HepG2 (cell line): ENCODE results near the gene ZFPM1. TPM values are rescaled to one million over a fixed set of nuclear protein-coding genes. Genes with fewer than 3 reads are reported as not detected.
A peak's percentile ranks its signal among the peaks of the same experiment; 100 is the strongest.

Experiments
- ATAC-seq: fragments of 200-7000 bp; cut with Tn5 transposase; 3 replicates; pipeline ENCODE4 v1.9.1; 2020; ENCODE audit warnings: mild to moderate bottlenecking, moderate library complexity
- BruUV-seq: library from RNA; stranded (reverse); fragments of 400-500 nt; replicated peaks from 2 replicates; lab custom pipeline; 2021; lab: Mats Ljungman, UMichigan
- CTCF ChIA-PET: fragments of 300-600 bp; formaldehyde crosslinking; extraction: SDS; loops from one replicate; lab custom pipeline; 2021; ENCODE audit warnings: low total read pairs, inconsistent platforms, low intra/inter-chr PET ratio; lab: Yijun Ruan, JAX
- POLR2A ChIA-PET: fragments of 350-600 bp; sonication (Branson Sonifier 250); formaldehyde crosslinking; loops from one replicate; lab custom pipeline; 2020; ENCODE audit warnings: antibody characterized with exemption, inconsistent platforms; lab: Yijun Ruan, JAX
- DNase-seq: peaks from one replicate; pipeline ENCODE4 v3.0.0-alpha.2; 2015; ENCODE audit warnings: low spot score
- FAIRE-seq: peaks from 3 replicates; lab custom pipeline; 2011; peaks lifted over from hg19 to GRCh38; lab: Jason Lieb, UNC
- H2AFZ ChIP-seq: one replicate; pipeline ENCODE4 v1.6.1; 2011; ENCODE audit warnings: low read length, inconsistent platforms
- H3K27ac ChIP-seq: fragments of 300-600 bp; 3 replicates; pipeline ENCODE4 v1.8.0; 2011; ENCODE audit warnings: mixed run types, mild to moderate bottlenecking, mixed read lengths, low read length, inconsistent platforms; ENCODE audit not compliant: insufficient read depth; ENCODE audit errors: extremely low read length
- H3K27me3 ChIP-seq, 2 experiments: fragments of 200-600 bp in 1 of 2; 2 replicates in 1 of 2; 3 replicates in 1 of 2; pipeline versions ENCODE4 v1.6.0 to v1.8.0; 2011; ENCODE audit warnings: low read length in 2 of 2, mild to moderate bottlenecking in 2 of 2, moderate library complexity in 2 of 2, inconsistent platforms in 1 of 2; ENCODE audit not compliant: insufficient read depth in 2 of 2, control insufficient read depth in 1 of 2
- H3K36me3 ChIP-seq, 2 experiments: fragments of 200-600 bp in 1 of 2; replicated peaks in 1 of 2; 2 replicates in 1 of 2; 3 replicates in 1 of 2; pipeline versions ENCODE4 v1.5.1 to v1.8.0; 2011; ENCODE audit warnings: low read length in 2 of 2, inconsistent platforms in 1 of 2; ENCODE audit not compliant: insufficient read depth in 2 of 2, control insufficient read depth in 1 of 2
- H3K4me1 ChIP-seq: 2 replicates; pipeline ENCODE4 v1.5.1; 2012; ENCODE audit warnings: low read length, inconsistent platforms; ENCODE audit not compliant: insufficient read depth
- H3K4me2 ChIP-seq: 2 replicates; pipeline ENCODE4 v1.6.0; 2011; ENCODE audit warnings: low read depth, low read length, inconsistent platforms
- H3K4me3 ChIP-seq, 3 experiments: fragments of 200-600 bp in 1 of 3; sonication (generic), shearing (Covaris generic) in 1 of 3; replicated peaks in 1 of 3; 2 replicates each; pipeline ENCODE4 v1.5.1; 2011 to 2016; ENCODE audit warnings: low read length in 3 of 3, inconsistent platforms in 2 of 3, low read depth in 2 of 3, mild to moderate bottlenecking in 2 of 3, control low read depth in 1 of 3, mixed read lengths in 1 of 3; ENCODE audit not compliant: insufficient read depth in 1 of 3
- H3K79me2 ChIP-seq: one replicate; pipeline ENCODE4 v1.6.1; 2011; ENCODE audit warnings: low read length, inconsistent platforms; ENCODE audit not compliant: insufficient read depth
- H3K9ac ChIP-seq: 2 replicates; pipeline ENCODE4 v1.6.0; 2011; ENCODE audit warnings: mild to moderate bottlenecking, low read depth, low read length, inconsistent platforms; ENCODE audit not compliant: insufficient read depth
- H3K9me3 ChIP-seq: 2 replicates; pipeline ENCODE4 v1.5.1; 2012; ENCODE audit warnings: mild to moderate bottlenecking, low read length
- H4K20me1 ChIP-seq: 2 replicates; pipeline ENCODE4 v1.6.0; 2011; ENCODE audit warnings: inconsistent platforms, mild to moderate bottlenecking, low read length, moderate library complexity; ENCODE audit not compliant: insufficient read depth
- ATF4 ChIP-seq, 2 experiments: fragments of 450-650 bp in 1 of 2; sonication (generic) in 1 of 2; formaldehyde crosslinking; IDR thresholded peaks; 2 replicates each; pipeline versions ENCODE4 v1.5.0 to v1.8.0; 2020 to 2022; ENCODE audit warnings: mild to moderate bottlenecking in 1 of 2, missing genetic modification reagents in 1 of 2
- DPF2 ChIP-seq: sonication (generic); formaldehyde crosslinking; IDR thresholded peaks from 2 replicates; pipeline ENCODE4 v1.4.0; 2020; ENCODE audit warnings: mild to moderate bottlenecking, low read depth, missing genetic modification reagents, borderline replicate concordance
- EZH2 ChIP-seq: conservative IDR thresholded peaks from 2 replicates; pipeline ENCODE4 v1.6.1; 2012; ENCODE audit warnings: mild to moderate bottlenecking, low read depth, low read length, moderate library complexity
- HIVEP1 ChIP-seq: sonication (generic); formaldehyde crosslinking; IDR thresholded peaks from 2 replicates; pipeline ENCODE4 v1.4.0; 2020; ENCODE audit warnings: mild to moderate bottlenecking, missing genetic modification reagents
- ISL2 ChIP-seq: sonication (generic); formaldehyde crosslinking; IDR thresholded peaks from 2 replicates; pipeline ENCODE4 v1.5.0; 2020; ENCODE audit warnings: missing genetic modification reagents
- KAT7 ChIP-seq: IDR thresholded peaks from 2 replicates; pipeline ENCODE4 v1.6.1; 2018; ENCODE audit warnings: borderline replicate concordance, missing compliant biosample characterization
- MBD4 ChIP-seq: IDR thresholded peaks from 2 replicates; pipeline ENCODE4 v1.6.1; 2012; ENCODE audit warnings: low read length, inconsistent platforms, borderline replicate concordance
- MED8 ChIP-seq: sonication (generic); formaldehyde crosslinking; IDR thresholded peaks from 2 replicates; pipeline ENCODE4 v1.8.1; 2023; ENCODE audit warnings: mild to moderate bottlenecking, missing genetic modification reagents; ENCODE audit not compliant: insufficient replicate concordance
- NONO ChIP-seq, 2 experiments: fragments of 450-650 bp in 1 of 2; sonication (generic) in 1 of 2; formaldehyde crosslinking in 1 of 2; IDR thresholded peaks in 1 of 2; conservative IDR thresholded peaks in 1 of 2; 2 replicates each; pipeline versions ENCODE4 v1.6.1 to v1.8.0; 2017 to 2022; ENCODE audit warnings: mild to moderate bottlenecking in 1 of 2, missing genetic modification reagents in 1 of 2, moderate library complexity in 1 of 2
- RXRA ChIP-seq: sonication (generic); formaldehyde crosslinking; IDR thresholded peaks from 2 replicates; pipeline ENCODE4 v1.5.1; 2020; ENCODE audit warnings: missing genetic modification reagents
- SMYD3 ChIP-seq: sonication (generic); formaldehyde crosslinking; IDR thresholded peaks from 2 replicates; pipeline ENCODE4 v1.8.1; 2023; ENCODE audit warnings: mild to moderate bottlenecking, missing genetic modification reagents
- SNRNP70 ChIP-seq: fragments of 200-400 bp; formaldehyde crosslinking; IDR thresholded peaks from 2 replicates; pipeline ENCODE4 v1.6.1; 2017; ENCODE audit warnings: mild to moderate bottlenecking, low read depth, low read length, moderate library complexity
- SRSF1 ChIP-seq: fragments of 200-400 bp; formaldehyde crosslinking; optimal IDR thresholded peaks from 2 replicates; pipeline ENCODE3; 2017; ENCODE audit warnings: mild to moderate bottlenecking, low read depth, low read length, moderate library complexity
- THRA ChIP-seq: sonication (generic); formaldehyde crosslinking; IDR thresholded peaks from 2 replicates; pipeline ENCODE4 v1.4.0; 2020; ENCODE audit warnings: missing genetic modification reagents, borderline replicate concordance
- ZNF292 ChIP-seq: sonication (generic); formaldehyde crosslinking; IDR thresholded peaks from 2 replicates; pipeline ENCODE4 v1.8.1; 2022; ENCODE audit warnings: mild to moderate bottlenecking, low read depth, missing genetic modification reagents, borderline replicate concordance
- ZNF546 ChIP-seq: sonication (generic); formaldehyde crosslinking; conservative IDR thresholded peaks from 2 replicates; pipeline ENCODE4 v1.8.1; 2023; ENCODE audit warnings: mild to moderate bottlenecking, missing genetic modification reagents
- ZNF7 ChIP-seq: IDR thresholded peaks from 2 replicates; pipeline ENCODE4 v1.6.1; 2016; ENCODE audit warnings: missing biosample characterization, missing genetic modification reagents
- WGBS: methylation state at CpG from one replicate; pipeline ENCODE4 v1.1.6; 2017; ENCODE audit warnings: low lambda C conversion rate; 5-methylcytosine and 5-hydroxymethylcytosine counted together
- in situ Hi-C: cut with HindIII; loops from 2 replicates; pipeline ENCODE4 v1.10.0; 2017; ENCODE audit warnings: low pct_unique_long_range_greater_than_20kb; ENCODE audit not compliant: extremely low pct_ligation_motif_present
- intact Hi-C: fragments of 100-400 bp; cut with micrococcal nuclease; formaldehyde crosslinking; loops from one replicate; pipeline ENCODE4 v1.10.0; 2022; ENCODE audit not compliant: unreplicated experiment
- polyA plus RNA-seq, 8 experiments: library from polyadenylated mRNA; depleted of rRNA in 3 of 8; stranded (reverse) in 7 of 8; unstranded in 1 of 8; fragments of >200 nt; fragmentation: Illumina TruSeq in 4 of 8; extraction: Trizol in 4 of 8; gene quantifications; 2 replicates each; pipeline versions ENCODE4 v1.2.1 to v1.2.3, GENCODE V29; 2011 to 2016; ENCODE audit warnings: low read depth in 4 of 8, missing spikeins in 1 of 8, mixed read lengths in 1 of 8; ENCODE audit not compliant: insufficient read depth in 1 of 8
- total RNA-seq, 5 experiments: library from RNA; depleted of rRNA; stranded (reverse); fragments of >200 nt; fragmentation: Illumina TruSeq; extraction: Trizol; gene quantifications; 2 replicates each; pipeline ENCODE4 v1.2.3, GENCODE V29; 2016; ENCODE audit warnings: low read depth in 1 of 5
- TF ChIP-seq, protein P1 (sequence below): sonication (generic); formaldehyde crosslinking; IDR thresholded peaks from 2 replicates; pipeline ENCODE4 v1.4.0; 2020; ENCODE audit warnings: mild to moderate bottlenecking, missing genetic modification reagents
- TF ChIP-seq, protein P2 (sequence below): sonication (generic); formaldehyde crosslinking; conservative IDR thresholded peaks from 2 replicates; pipeline ENCODE4 v1.4.0; 2020; ENCODE audit warnings: missing genetic modification reagents

ZFPM1 gene
- total and polyA plus RNA-seq, 2 of the 13 experiments (the other 11 are each of a cell fraction or from before 2014, with no cell fraction given): 1.3 to 3.8 TPM

GRCh38 chr16:88536510-88536909 lies 83.4 kb downstream of the ZFPM1 start (continued):
- no peak for TF ChIP-seq ATF4 (CRISPR knock-in tag; IDR thresholded peaks at IDR 0.05)
- TF ChIP-seq ZNF546 (CRISPR knock-in tag): no peak
- peak; percentile 4 for TF ChIP-seq SRSF1
- TF ChIP-seq SNRNP70: no peak
- TF ChIP-seq HIVEP1 (CRISPR knock-in tag): 0 out of 2 replicates have a peak, but pooled peaks have one; percentile 26

- CTCF ChIA-PET: no interaction called here
- no TSS peak for BruUV-seq
- TF ChIP-seq MED8 (CRISPR knock-in tag) (no peak), MBD4 (no peak), THRA (CRISPR knock-in tag) (no peak), NONO (IDR thresholded peaks at IDR 0.05) (no peak), NONO (CRISPR knock-in tag; conservative IDR thresholded peaks at IDR 0.05) (no peak), ISL2 (CRISPR knock-in tag) (no peak), EZH2 (no peak), ZNF292 (CRISPR knock-in tag) (no peak), DPF2 (CRISPR knock-in tag) (no peak), ZNF7 (no peak), RXRA (no peak), KAT7 (CRISPR knock-in tag) (no peak), SMYD3 (CRISPR knock-in tag) (no peak)
- TF ChIP-seq, protein P1, sequence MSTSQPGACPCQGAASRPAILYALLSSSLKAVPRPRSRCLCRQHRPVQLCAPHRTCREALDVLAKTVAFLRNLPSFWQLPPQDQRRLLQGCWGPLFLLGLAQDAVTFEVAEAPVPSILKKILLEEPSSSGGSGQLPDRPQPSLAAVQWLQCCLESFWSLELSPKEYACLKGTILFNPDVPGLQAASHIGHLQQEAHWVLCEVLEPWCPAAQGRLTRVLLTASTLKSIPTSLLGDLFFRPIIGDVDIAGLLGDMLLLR (CRISPR knock-in tag): no peak
- TF ChIP-seq, protein P2, sequence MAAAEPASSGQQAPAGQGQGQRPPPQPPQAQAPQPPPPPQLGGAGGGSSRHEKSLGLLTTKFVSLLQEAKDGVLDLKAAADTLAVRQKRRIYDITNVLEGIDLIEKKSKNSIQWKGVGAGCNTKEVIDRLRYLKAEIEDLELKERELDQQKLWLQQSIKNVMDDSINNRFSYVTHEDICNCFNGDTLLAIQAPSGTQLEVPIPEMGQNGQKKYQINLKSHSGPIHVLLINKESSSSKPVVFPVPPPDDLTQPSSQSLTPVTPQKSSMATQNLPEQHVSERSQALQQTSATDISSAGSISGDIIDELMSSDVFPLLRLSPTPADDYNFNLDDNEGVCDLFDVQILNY: no peak
Measured at GRCh38 chr16:88536971-88537751, 84.1 kb downstream of the ZFPM1 start.

More at GRCh38 chr16:88536971-88537751, 84.1 kb downstream of the ZFPM1 start:
- no peak overlapping the region for H3K4me3 ChIP-seq
- FAIRE-seq: no peak
- no peaks in the 10 kb centered on the region for H3K79me2 ChIP-seq
- intact Hi-C loops (no loop called here), in situ Hi-C loops (no loop called here)
- WGBS: 71% methylated on average over 15 of the region's 31 CpGs
- peaks cover 14 to 39% of the 10 kb centered on the region in 2 experiments; a peak in 4 of 5 replicates for H3K27me3 ChIP-seq
- DNase-seq: no peak
- POLR2A ChIA-PET: no interaction called here
- H2AFZ ChIP-seq: no peak overlapping the region
- peak; percentile 21 for ATAC-seq
- no peaks in the 10 kb centered on the region for H3K4me1 ChIP-seq
- H3K36me3 ChIP-seq: peaks cover 0 to 7% of the 10 kb centered on the region in 2 experiments; a peak in 2 of 5 replicates
- no peaks in the 10 kb centered on the region; the same call in 1 of the 2 replicates for H4K20me1 ChIP-seq
- no peak overlapping the region for H3K4me2 ChIP-seq
- H3K9me3 ChIP-seq: no peaks in the 10 kb centered on the region
- no peak overlapping the region for H3K9ac ChIP-seq
- H3K27ac ChIP-seq: no peak overlapping the region
